NB4 (cell line): ENCODE measurements around the gene TRAM2.

ENCODE experiments used
- DNase-seq: peaks from one replicate; pipeline ENCODE4 v3.0.0; 2010; ENCODE audit warnings: low read depth
- H3K4me3 ChIP-seq: one replicate; pipeline ENCODE4 v1.5.1; 2011; ENCODE audit warnings: mild to moderate bottlenecking, low read depth, low read length, moderate library complexity
- CTCF ChIP-seq: IDR thresholded peaks from one replicate; pipeline ENCODE4 v1.5.1; 2012; ENCODE audit warnings: low read depth, low read length
- MYC ChIP-seq: IDR thresholded peaks from 2 replicates; pipeline ENCODE4 v1.6.1; 2011; ENCODE audit warnings: low read depth, low read length
- POLR2A ChIP-seq: IDR thresholded peaks from 2 replicates; pipeline ENCODE4 v1.6.1; 2011; ENCODE audit warnings: mild to moderate bottlenecking; ENCODE audit not compliant: insufficient read length; ENCODE audit errors: extremely low read depth
- TF ChIP-seq, protein P1 (sequence below): IDR thresholded peaks from 2 replicates; pipeline ENCODE4 v1.6.1; 2011; ENCODE audit warnings: low read depth, low read length

Gene TRAM2

DNA sequence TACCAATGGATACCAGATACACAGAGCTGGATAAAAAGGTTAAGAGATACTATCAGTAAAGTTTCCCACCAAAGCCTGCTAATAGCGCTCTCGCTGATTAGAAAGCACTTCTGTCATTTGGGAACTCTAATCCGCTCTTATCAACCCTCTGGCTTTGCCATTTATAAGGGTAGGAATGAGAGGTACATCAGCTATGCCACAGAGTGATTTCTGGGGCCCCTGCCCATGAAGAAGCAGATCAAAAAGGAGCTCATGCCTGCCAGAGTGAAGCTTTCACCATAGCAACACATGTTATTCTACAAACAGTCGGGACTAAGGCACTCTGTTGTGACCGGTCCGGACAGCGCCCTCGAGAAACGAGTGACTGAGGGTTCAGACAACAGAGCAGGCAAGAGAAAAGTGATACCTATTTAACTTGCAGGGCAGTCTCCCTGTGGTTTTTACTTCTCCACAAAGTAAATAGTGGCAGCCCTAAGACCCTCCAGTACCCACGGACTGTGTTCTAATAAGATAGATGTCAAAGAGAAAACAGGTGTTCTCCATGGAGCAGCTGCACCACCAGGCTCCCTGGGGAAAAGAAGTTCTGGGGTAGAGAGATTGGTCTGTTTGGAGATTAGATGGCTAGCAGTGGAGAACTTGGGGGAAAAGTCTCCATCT is 5.6 kb downstream of the TRAM2 start:
- TF ChIP-seq CTCF (no peak), MYC (no peak), POLR2A (no peak)
- TF ChIP-seq, protein P1, sequence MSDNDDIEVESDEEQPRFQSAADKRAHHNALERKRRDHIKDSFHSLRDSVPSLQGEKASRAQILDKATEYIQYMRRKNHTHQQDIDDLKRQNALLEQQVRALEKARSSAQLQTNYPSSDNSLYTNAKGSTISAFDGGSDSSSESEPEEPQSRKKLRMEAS = no peak
- no peak overlapping the region for H3K4me3 ChIP-seq
- DNase-seq = no peak

GRCh38 chr6:52570291-52570700 is 6.6 kb downstream of the TRAM2 start:
- TF ChIP-seq, protein P1 = no peak
- TF ChIP-seq POLR2A = no peak
- no peak for TF ChIP-seq CTCF
- TF ChIP-seq MYC = no peak
- no peak for DNase-seq

GRCh38 chr6:52568320-52568719 is 8.5 kb downstream of the TRAM2 start:
- TF ChIP-seq, protein P1 = no peak
- TF ChIP-seq MYC = no peak
- TF ChIP-seq CTCF = no peak
- no peak for TF ChIP-seq POLR2A

More at GRCh38 chr6:52570291-52570700, 6.6 kb downstream of the TRAM2 start:
- no peak overlapping the region for H3K4me3 ChIP-seq

DNA sequence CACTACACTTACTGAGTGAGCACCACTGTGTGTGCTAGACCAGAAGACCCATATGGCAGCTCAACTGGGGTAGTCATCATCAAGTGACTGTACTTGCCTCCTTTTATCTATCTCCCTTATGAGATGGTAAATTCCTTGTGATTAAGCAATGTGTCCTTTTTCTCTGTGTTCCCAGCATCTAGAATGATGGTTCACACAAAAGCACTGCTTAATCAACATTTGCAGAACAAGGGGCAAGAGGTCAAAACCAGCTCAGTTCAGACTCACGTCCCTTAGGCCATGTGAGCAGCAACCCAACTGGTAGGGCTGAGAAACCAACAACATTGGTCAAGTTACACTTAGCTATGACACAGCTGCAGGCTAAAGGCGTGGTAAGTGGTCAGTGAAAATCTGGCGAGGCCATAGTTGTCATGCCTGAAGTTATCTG is 10.0 kb downstream of the TRAM2 start:
- H3K4me3 ChIP-seq = no peak overlapping the region
- TF ChIP-seq, protein P1 = no peak
- no peak for TF ChIP-seq POLR2A
- no peak for TF ChIP-seq CTCF
- no peak for TF ChIP-seq MYC
- DNase-seq = no peak

More at GRCh38 chr6:52568320-52568719, 8.5 kb downstream of the TRAM2 start:
- no peak for DNase-seq
- H3K4me3 ChIP-seq = no peak overlapping the region

DNA sequence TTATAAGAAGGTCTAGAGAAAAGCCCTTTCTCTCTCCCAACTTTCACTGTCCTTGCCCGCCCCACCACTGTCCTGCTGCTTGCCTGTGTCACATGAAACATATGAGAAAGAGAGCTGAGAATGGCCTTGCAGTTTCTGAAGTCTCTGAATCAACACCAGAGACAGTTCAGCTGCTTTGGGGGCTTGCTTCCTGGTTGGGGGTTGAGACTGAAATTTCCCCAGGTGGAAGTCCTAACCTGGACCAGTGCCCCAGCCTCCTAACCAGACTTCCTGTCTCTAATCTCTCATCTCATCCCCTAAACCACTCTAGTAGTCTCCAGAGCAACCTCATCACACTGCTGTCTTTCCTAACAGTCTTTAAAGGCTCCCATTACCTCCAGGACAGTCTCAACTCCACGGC is 10.7 kb downstream of the TRAM2 start:
- H3K4me3 ChIP-seq = no peak overlapping the region
- TF ChIP-seq POLR2A (no peak), CTCF (no peak), MYC (no peak)
- TF ChIP-seq, protein P1 = no peak
- no peak for DNase-seq
